ACC112 (cell line): Measurements from ENCODE around the gene SART3.

ENCODE experiments used
- H2AFZ ChIP-seq: fragments of 200-600 bp; sonication (generic); one replicate; pipeline ENCODE4 v1.6.0; 2017; ENCODE audit warnings: antibody characterized with exemption, low read length; ENCODE audit not compliant: unreplicated experiment
- H3K27ac ChIP-seq: fragments of 200-600 bp; sonication (generic); 2 replicates; pipeline ENCODE4 v1.5.1; 2014; ENCODE audit warnings: low read depth, mild to moderate bottlenecking, antibody characterized with exemption, low read length, moderate library complexity
- H3K27me3 ChIP-seq: fragments of 200-600 bp; sonication (generic); 2 replicates; pipeline ENCODE4 v1.6.1; 2014; ENCODE audit warnings: mild to moderate bottlenecking, antibody characterized with exemption, low read length, moderate library complexity, mixed read lengths; ENCODE audit not compliant: insufficient read depth
- H3K36me3 ChIP-seq: fragments of 200-600 bp; sonication (generic); 2 replicates; pipeline ENCODE4 v1.6.1; 2016; ENCODE audit warnings: mild to moderate bottlenecking, antibody characterized with exemption, low read length, moderate library complexity, mixed read lengths; ENCODE audit not compliant: insufficient read depth
- H3K4me1 ChIP-seq: fragments of 200-600 bp; sonication (generic); one replicate; pipeline ENCODE4 v1.6.1; 2016; ENCODE audit warnings: low read length, mixed read lengths; ENCODE audit not compliant: insufficient read depth, unreplicated experiment, control insufficient read depth
- H3K4me3 ChIP-seq: fragments of 200-600 bp; sonication (generic); 2 replicates; pipeline ENCODE4 v1.5.1; 2014; ENCODE audit warnings: mild to moderate bottlenecking, low read depth, low read length
- H3K79me2 ChIP-seq: fragments of 200-600 bp; sonication (generic); one replicate; pipeline ENCODE4 v1.6.0; 2016; ENCODE audit warnings: low read length; ENCODE audit not compliant: control insufficient read depth, unreplicated experiment, insufficient read depth

Gene SART3

GRCh38 chr12:108538616-108539195 lies 22.3 kb downstream of the SART3 start:
- H3K4me3 ChIP-seq: no peak overlapping the region
- H3K79me2 ChIP-seq: peaks cover 40% of the 10 kb centered on the region
- H3K27ac ChIP-seq: no peak overlapping the region
- no peak overlapping the region for H2AFZ ChIP-seq
- no peaks in the 10 kb centered on the region for H3K27me3 ChIP-seq
- H3K4me1 ChIP-seq: no peaks in the 10 kb centered on the region
- H3K36me3 ChIP-seq: peaks cover 55% of the 10 kb centered on the region

GRCh38 chr12:108538146-108538545 lies 22.8 kb downstream of the SART3 start:
- H3K79me2 ChIP-seq: peaks cover 35% of the 10 kb centered on the region

GRCh38 chr12:108531929-108532848 lies 28.8 kb downstream of the SART3 start:
- H3K27ac ChIP-seq: no peak overlapping the region
- no peaks in the 10 kb centered on the region for H3K27me3 ChIP-seq

More at GRCh38 chr12:108538146-108538545, 22.8 kb downstream of the SART3 start:
- Histone ChIP-seq H3K4me1 (no peaks in the 10 kb centered on the region), H3K4me3 (no peak overlapping the region), H3K27me3 (no peaks in the 10 kb centered on the region), H3K36me3 (peaks cover 53% of the 10 kb centered on the region), H3K27ac (no peak overlapping the region), H2AFZ (no peak overlapping the region)

GRCh38 chr12:108530161-108530560 lies 30.8 kb downstream of the SART3 start:
- no peaks in the 10 kb centered on the region for H3K27me3 ChIP-seq
- no peak overlapping the region for H2AFZ ChIP-seq
- no peak overlapping the region for H3K4me3 ChIP-seq
- H3K27ac ChIP-seq: no peak overlapping the region
- H3K36me3 ChIP-seq: peaks cover 40% of the 10 kb centered on the region
- no peaks in the 10 kb centered on the region for H3K79me2 ChIP-seq
- no peaks in the 10 kb centered on the region for H3K4me1 ChIP-seq

More at GRCh38 chr12:108531929-108532848, 28.8 kb downstream of the SART3 start:
- Histone ChIP-seq H3K36me3 (peaks cover 53% of the 10 kb centered on the region), H2AFZ (no peak overlapping the region), H3K79me2 (peaks cover 4% of the 10 kb centered on the region), H3K4me3 (no peak overlapping the region), H3K4me1 (no peaks in the 10 kb centered on the region)

- no peak overlapping the region for H3K4me3 ChIP-seq
- no peaks in the 10 kb centered on the region for H3K27me3 ChIP-seq
- H2AFZ ChIP-seq: no peak overlapping the region
- no peaks in the 10 kb centered on the region for H3K4me1 ChIP-seq
- no peaks in the 10 kb centered on the region for H3K79me2 ChIP-seq
- H3K27ac ChIP-seq: no peak overlapping the region
- peaks cover 49% of the 10 kb centered on the region for H3K36me3 ChIP-seq
Measured at GRCh38 chr12:108527166-108527496, 33.8 kb downstream of the SART3 start.

- H3K27ac ChIP-seq: no peak overlapping the region
- H3K27me3 ChIP-seq: no peaks in the 10 kb centered on the region
- no peaks in the 10 kb centered on the region for H3K4me1 ChIP-seq
- H3K36me3 ChIP-seq: peaks cover 49% of the 10 kb centered on the region
- no peak overlapping the region for H3K4me3 ChIP-seq
- no peaks in the 10 kb centered on the region for H3K79me2 ChIP-seq
- H2AFZ ChIP-seq: no peak overlapping the region
Measured at GRCh38 chr12:108526482-108527165, 34.3 kb downstream of the SART3 start.

- Histone ChIP-seq H3K4me3 (no peak overlapping the region), H3K4me1 (no peaks in the 10 kb centered on the region), H3K79me2 (no peaks in the 10 kb centered on the region), H3K27me3 (no peaks in the 10 kb centered on the region), H3K27ac (peak overlapping the region; percentile 17; the same call in 1 of the 2 replicates), H3K36me3 (peaks cover 52% of the 10 kb centered on the region), H2AFZ (no peak overlapping the region)
Measured at GRCh38 chr12:108525681-108526080, 35.3 kb downstream of the SART3 start.

- H2AFZ ChIP-seq: no peak overlapping the region
- H3K36me3 ChIP-seq: peaks cover 64% of the 10 kb centered on the region
- H3K27me3 ChIP-seq: no peaks in the 10 kb centered on the region
- H3K27ac ChIP-seq: no peak overlapping the region
- no peaks in the 10 kb centered on the region for H3K79me2 ChIP-seq
- no peaks in the 10 kb centered on the region for H3K4me1 ChIP-seq
- no peak overlapping the region for H3K4me3 ChIP-seq
Measured at GRCh38 chr12:108523365-108523764, 37.6 kb downstream of the SART3 start.

- no peaks in the 10 kb centered on the region for H3K79me2 ChIP-seq
- peaks cover 6% of the 10 kb centered on the region for H3K4me1 ChIP-seq
- H3K27me3 ChIP-seq: no peaks in the 10 kb centered on the region
- no peak overlapping the region for H2AFZ ChIP-seq
- no peak overlapping the region for H3K4me3 ChIP-seq
- H3K36me3 ChIP-seq: peaks cover 47% of the 10 kb centered on the region
- no peak overlapping the region for H3K27ac ChIP-seq
Measured at GRCh38 chr12:108519558-108519957, 41.4 kb downstream of the SART3 start.

- Histone ChIP-seq H3K27ac (no peak overlapping the region), H3K36me3 (peaks cover 41% of the 10 kb centered on the region), H2AFZ (no peak overlapping the region), H3K4me1 (peaks cover 6% of the 10 kb centered on the region), H3K4me3 (no peak overlapping the region), H3K27me3 (0 out of 2 replicates have a peak, but pooled peaks cover under 1% of the 10 kb centered on the region), H3K79me2 (no peaks in the 10 kb centered on the region)
Measured at GRCh38 chr12:108518716-108519496, 42.1 kb downstream of the SART3 start.
